Pancreas (tissue), 10 donors: ENCODE measurements around the gene FIBIN. TPM values are rescaled to one million over a fixed set of nuclear protein-coding genes. Genes with fewer than 3 reads are reported as not detected.
"Not testable (repeated sequence)": the region's sequence is repeated elsewhere in the genome, so short reads cannot be mapped to it uniquely, and the experiment has no call there.

Experiments
- ATAC-seq, 4 donors: fragments of 200-7000 bp; cut with Tn5 transposase; one replicate each; pipeline versions ENCODE4 v1.8.0 to v1.9.1; 2020; ENCODE audit warnings: mild to moderate bottlenecking in 4 of 4, moderate library complexity in 4 of 4
- DNase-seq, 6 donors: peaks; one replicate each; pipeline ENCODE4 v3.0.0-alpha.2; 2020
- FAIRE-seq: peaks from 2 replicates; lab custom pipeline; 2012; peaks lifted over from hg19 to GRCh38; lab: Jason Lieb, UNC
- H3K27ac ChIP-seq, 4 donors: fragments of 200-600 bp; sonication (generic); 1 replicate in 3 of 4; 2 replicates in 1 of 4; pipeline versions ENCODE4 v1.5.0 to v1.8.0; 2020
- H3K27me3 ChIP-seq, 4 donors: fragments of 200-600 bp; one replicate each; pipeline ENCODE4 v1.8.0; 2021
- H3K36me3 ChIP-seq, 3 donors: fragments of 200-600 bp; sonication (generic) in 1 of 3; one replicate each; pipeline versions ENCODE4 v1.5.0 to v1.8.0; 2020 to 2021
- H3K4me1 ChIP-seq, 3 donors: fragments of 200-600 bp; one replicate each; pipeline ENCODE4 v1.8.0; 2021
- H3K4me3 ChIP-seq, 4 donors: fragments of 200-600 bp; sonication (generic) in 2 of 4; one replicate each; pipeline versions ENCODE4 v1.5.0 to v1.8.0; 2020 to 2021
- H3K9me3 ChIP-seq, 4 donors: fragments of 200-600 bp; one replicate each; pipeline ENCODE4 v1.8.0; 2021
- CTCF ChIP-seq, 4 donors: fragments of 200-600 bp; sonication (generic) in 3 of 4; IDR thresholded peaks; one replicate each; pipeline versions ENCODE4 v1.5.0 to v1.8.0; 2021; ENCODE audit warnings: antibody characterized with exemption in 4 of 4
- WGBS, 2 donors: extraction: QIAGEN DNeasy Blood & Tissue Kit; methylation state at CpG; one replicate each; pipeline ENCODE4 v1.1.7; 2013; 5-methylcytosine and 5-hydroxymethylcytosine counted together
- intact Hi-C, 3 donors: fragments of 100-400 bp; cut with DNase I; formaldehyde crosslinking; loops; one replicate each; pipeline versions ENCODE4 v1.11.1 to v1.14.2; 2022
- polyA plus RNA-seq, 2 donors: library from polyadenylated mRNA; stranded (reverse); fragments of 200-250 nt; gene quantifications; one replicate each; pipeline ENCODE4 v1.2.3, GENCODE V29; 2013
- total RNA-seq, 6 donors: library from RNA; stranded (reverse); fragmentation: NEBNext Ultra II Directional in 4 of 6; extraction: Animal tissue kit (Norgen Biotek cat#: 25700) in 4 of 6; gene quantifications; one replicate each; pipeline versions ENCODE4 v1.2.1 to v1.2.4, GENCODE V29; 2021 to 2023
- donor health status: healthy with polysubstance abuse.
- donor health status: DM: no; HTN: no; CAD: no; lungs with moderate emphysema.
- donor health status: DM: no; HTN: no; CAD: no.
- donor health status: control.
- donor health status: control.
- donor health status: Bipolar disorder and iron deficiency.
- donor health status: DM: yes; HTN: yes; CAD: no.
- donor health status: DM: no; HTN: no; CAD: no.
- donor health status: DM: no; HTN: no; CAD: no.
- donor health status: DM: yes; HTN: yes; CAD: no.

Gene FIBIN
- total and polyA plus RNA-seq, 8 donors = 1.0 to 4.5 (median 2.0) TPM

- no peak overlapping the region for H3K4me3 ChIP-seq
- no peak for DNase-seq
- intact Hi-C loops = no loop called here
- WGBS, 2 donors = 47 to 56% methylated on average over 2 of the region's 2 CpGs
- H3K27me3 ChIP-seq = no peaks in the 10 kb centered on the region
- TF ChIP-seq CTCF (IDR thresholded peaks at IDR 0.05) = no peak
- no peak overlapping the region for H3K27ac ChIP-seq
- no peaks in the 10 kb centered on the region for H3K36me3 ChIP-seq
- H3K4me1 ChIP-seq = no peaks in the 10 kb centered on the region
- no peak for ATAC-seq
- H3K9me3 ChIP-seq = no peaks in the 10 kb centered on the region
- no peak for FAIRE-seq
These were observed 18.9 kb upstream of the FIBIN start for GRCh38 chr11:26974996-26975395.

- Histone ChIP-seq H3K4me3 (no peak overlapping the region), H3K27me3 (no peaks in the 10 kb centered on the region), H3K27ac (no peak overlapping the region), H3K4me1 (no peaks in the 10 kb centered on the region), H3K9me3 (no peaks in the 10 kb centered on the region), H3K36me3 (no peaks in the 10 kb centered on the region)
- DNase-seq = no peak
- intact Hi-C loops = no loop called here
- WGBS, 2 donors = 67 to 71% methylated on average over 5 of the region's 5 CpGs
- no peak for TF ChIP-seq CTCF (IDR thresholded peaks at IDR 0.05)
- ATAC-seq = no peak
- no peak for FAIRE-seq
These were observed 17.5 kb upstream of the FIBIN start for GRCh38 chr11:26976389-26976788.

- DNase-seq, H3K36me3 ChIP-seq, intact Hi-C loops, H3K27ac ChIP-seq, H3K9me3 ChIP-seq, FAIRE-seq, H3K4me1 ChIP-seq, ATAC-seq, H3K4me3 ChIP-seq, H3K27me3 ChIP-seq: not testable (repeated sequence)
- WGBS, 2 donors = 86 to 87% methylated on average over 12 to 15 of the region's 15 CpGs
These were observed 16.7 kb upstream of the FIBIN start for GRCh38 chr11:26977209-26977608.

GRCh38 chr11:26983645-26984044, 10.3 kb upstream of the FIBIN start:
- intact Hi-C loops = no loop called here
- 52 to 59% methylated on average over 6 of the region's 6 CpGs for WGBS, 2 donors
- DNase-seq = no peak

GRCh38 chr11:26985470-26985869, 8.4 kb upstream of the FIBIN start:
- 34 to 60% methylated on average over 1 of the region's 1 CpG for WGBS, 2 donors
- intact Hi-C loops = no loop called here
- Histone ChIP-seq H3K27ac (no peak overlapping the region), H3K4me1 (no peaks in the 10 kb centered on the region), H3K36me3 (no peaks in the 10 kb centered on the region), H3K9me3 (no peaks in the 10 kb centered on the region), H3K4me3 (no peak overlapping the region), H3K27me3 (no peaks in the 10 kb centered on the region)
- no peak for ATAC-seq
- no peak for FAIRE-seq
- no peak for TF ChIP-seq CTCF (IDR thresholded peaks at IDR 0.05)
- DNase-seq = no peak

More at GRCh38 chr11:26983645-26984044, 10.3 kb upstream of the FIBIN start:
- ATAC-seq (no peak), FAIRE-seq (no peak)
- no peak for TF ChIP-seq CTCF (IDR thresholded peaks at IDR 0.05)
- Histone ChIP-seq H3K27ac (no peak overlapping the region), H3K27me3 (no peaks in the 10 kb centered on the region), H3K9me3 (no peaks in the 10 kb centered on the region), H3K4me3 (no peak overlapping the region), H3K36me3 (no peaks in the 10 kb centered on the region), H3K4me1 (no peaks in the 10 kb centered on the region)
